Measurements from ENCODE around the gene OR2H2. TPM values are rescaled to one million over a fixed set of nuclear protein-coding genes. Genes with fewer than 3 reads are reported as not detected.

OR2H2 gene
- total and polyA plus RNA-seq, 4 donors: not detected

GRCh38 chr6:29624520-29624961 lies 39.6 kb downstream of the OR2H2 start:
- WGBS, 2 donors: 61 to 80% methylated on average over 3 of the region's 3 CpGs
- Histone ChIP-seq H3K36me3 (ENCODE audit: control insufficient read depth in 4 of 4, insufficient read depth in 4 of 4, low read length in 4 of 4) (peaks cover 8 to 15% (median 11%) of the 10 kb centered on the region in 4 donors), H3K27ac (ENCODE audit: low read depth in 1 of 2, low read length in 1 of 2) (no peak overlapping the region)

GRCh38 chr6:29625337-29625930 lies 40.5 kb downstream of the OR2H2 start:
- DNase-seq: no peak
- no peaks in the 10 kb centered on the region for H3K9me3 ChIP-seq (ENCODE audit: control insufficient read depth in 4 of 4, insufficient read depth in 3 of 4, low read length in 3 of 4)
- peaks cover 6 to 15% (median 9%) of the 10 kb centered on the region in 4 donors for H3K36me3 ChIP-seq (ENCODE audit: control insufficient read depth in 4 of 4, insufficient read depth in 4 of 4, low read length in 4 of 4)
- H3K9ac ChIP-seq (ENCODE audit: insufficient read depth in 1 of 2, low read length in 2 of 2): no peak overlapping the region
- TF ChIP-seq CTCF (IDR thresholded peaks at IDR 0.05; ENCODE audit: control extremely low read depth, extremely low read depth): no peak
- 52 to 65% methylated on average over 7 of the region's 7 CpGs for WGBS, 2 donors
- no peak overlapping the region for H3K4me3 ChIP-seq
- no peak for ATAC-seq (ENCODE audit: insufficient read depth, low FRiP score)
- H3K4me1 ChIP-seq (ENCODE audit: control insufficient read depth in 5 of 5, insufficient read depth in 5 of 5, low read length in 5 of 5): peaks cover 0 to 11% (median 6%) of the 10 kb centered on the region in 5 donors
- H3K27ac ChIP-seq (ENCODE audit: low read depth in 1 of 2, low read length in 1 of 2): no peak overlapping the region
- H3K27me3 ChIP-seq (ENCODE audit: control insufficient read depth in 3 of 3, insufficient read depth in 3 of 3, low read length in 2 of 3): no peaks in the 10 kb centered on the region

More at GRCh38 chr6:29624520-29624961, 39.6 kb downstream of the OR2H2 start:
- no peak for TF ChIP-seq CTCF (IDR thresholded peaks at IDR 0.05; ENCODE audit: control extremely low read depth, extremely low read depth)
- Histone ChIP-seq H3K27me3 (ENCODE audit: control insufficient read depth in 3 of 3, insufficient read depth in 3 of 3, low read length in 2 of 3) (no peaks in the 10 kb centered on the region), H3K9ac (ENCODE audit: insufficient read depth in 1 of 2, low read length in 2 of 2) (no peak overlapping the region), H3K9me3 (ENCODE audit: control insufficient read depth in 4 of 4, insufficient read depth in 3 of 4, low read length in 3 of 4) (no peaks in the 10 kb centered on the region), H3K4me3 (no peak overlapping the region), H3K4me1 (ENCODE audit: control insufficient read depth in 5 of 5, insufficient read depth in 5 of 5, low read length in 5 of 5) (peaks cover 0 to 11% (median 6%) of the 10 kb centered on the region in 5 donors)
- ATAC-seq (ENCODE audit: insufficient read depth, low FRiP score) (no peak), DNase-seq (no peak)

GRCh38 chr6:29626948-29627754 lies 42.2 kb downstream of the OR2H2 start:
- WGBS, 2 donors: 28 to 29% methylated on average over 31 of the region's 31 CpGs
- TF ChIP-seq CTCF (IDR thresholded peaks at IDR 0.05; ENCODE audit: control extremely low read depth, extremely low read depth): no peak
- ATAC-seq (ENCODE audit: insufficient read depth, low FRiP score): no peak
- Histone ChIP-seq H3K4me3 (peak overlapping the region; percentile 41), H3K9ac (ENCODE audit: insufficient read depth in 1 of 2, low read length in 2 of 2) (peak overlapping the region in 1 of 2 donors; percentile 55), H3K27ac (ENCODE audit: low read depth in 1 of 2, low read length in 1 of 2) (no peak overlapping the region), H3K27me3 (ENCODE audit: control insufficient read depth in 3 of 3, insufficient read depth in 3 of 3, low read length in 2 of 3) (no peaks in the 10 kb centered on the region), H3K9me3 (ENCODE audit: control insufficient read depth in 4 of 4, insufficient read depth in 3 of 4, low read length in 3 of 4) (no peaks in the 10 kb centered on the region), H3K4me1 (ENCODE audit: control insufficient read depth in 5 of 5, insufficient read depth in 5 of 5, low read length in 5 of 5) (peaks cover 0 to 24% (median 14%) of the 10 kb centered on the region in 5 donors), H3K36me3 (ENCODE audit: control insufficient read depth in 4 of 4, insufficient read depth in 4 of 4, low read length in 4 of 4) (peaks cover 0 to 10% (median 5%) of the 10 kb centered on the region in 4 donors)
- DNase-seq: peak in 2 of 3 donors; percentile 19 to 38
